NCI-H510A treated with DMSO at 0.1 percent for 48 hours (cell line): ENCODE results near the gene DENND4B.

ENCODE experiments used
- DNase-seq: peaks from one replicate; lab custom pipeline; 2025; lab: John Stamatoyannopoulos, UW

Gene DENND4B

DNA sequence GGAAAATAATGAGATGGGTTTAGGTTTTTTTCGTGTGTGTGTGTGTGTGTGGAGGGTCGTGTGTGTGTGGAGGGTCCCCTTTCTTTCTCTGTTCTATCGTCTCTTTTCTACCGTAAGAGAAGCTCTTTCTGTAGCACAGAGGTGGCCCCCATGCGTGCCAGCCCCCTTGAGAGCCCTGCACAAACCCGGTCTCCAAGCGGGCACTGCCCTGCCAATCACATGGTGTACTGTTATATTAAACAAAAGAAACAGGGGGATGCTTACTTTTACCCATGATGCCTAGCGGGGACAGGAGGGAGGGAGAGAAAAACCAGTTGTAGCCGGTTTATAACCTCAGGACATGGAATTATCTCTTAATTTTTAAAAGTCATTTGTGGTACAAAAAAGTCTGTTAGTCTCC lies 64.8 kb downstream of the DENND4B start:
- peak; percentile 83 for DNase-seq

DNA sequence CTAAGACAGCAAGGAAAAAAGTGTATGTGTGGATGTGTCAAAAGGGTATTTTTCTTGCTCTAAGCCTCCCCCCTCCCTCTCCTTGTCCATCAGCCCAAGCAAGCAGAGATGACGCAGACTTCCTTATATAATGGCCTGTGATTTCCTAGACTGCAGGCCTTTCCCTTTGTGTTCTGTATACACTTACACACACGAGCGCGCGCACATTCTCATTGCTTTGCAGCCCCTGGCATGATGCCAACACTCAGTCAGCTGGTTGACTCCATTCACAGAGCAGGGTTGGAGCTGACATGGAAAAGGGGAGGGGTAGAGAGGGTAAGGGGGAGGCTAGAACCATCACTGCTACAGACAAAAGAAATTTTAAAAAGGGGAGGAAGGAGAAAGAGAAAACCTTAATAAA lies 65.6 kb downstream of the DENND4B start:
- DNase-seq = peak; percentile 99

- DNase-seq = no peak
These were observed 66.5 kb downstream of the DENND4B start for GRCh38 chr1:153880024-153880423.
